Measurements from ENCODE around the gene APPL1.

DNA sequence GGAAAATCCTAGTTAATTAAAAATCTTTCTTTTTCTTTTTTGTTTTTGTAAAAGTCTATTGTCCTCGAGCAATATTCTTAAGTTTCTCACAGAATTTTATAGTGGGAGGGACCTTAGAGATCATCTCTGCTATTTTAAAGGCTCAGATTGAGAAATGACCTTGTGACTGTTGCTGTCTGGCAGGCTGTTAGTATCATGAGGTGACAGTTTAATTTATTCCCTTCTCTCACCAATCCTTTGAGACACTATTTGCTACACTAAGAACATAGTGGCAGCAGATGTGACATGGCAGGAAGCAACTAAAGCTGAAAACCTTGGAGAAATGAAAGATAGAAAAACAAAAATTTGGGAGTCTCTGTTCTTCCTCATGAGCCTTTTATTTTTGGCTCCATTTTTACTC lies 24.9 kb downstream of the APPL1 start:
- TF ChIP-seq SMC3 (IDR thresholded peaks at IDR 0.05; ENCODE audit: borderline replicate concordance, low read length), result no peak
- no peak for TF ChIP-seq MYC (IDR thresholded peaks at IDR 0.05; ENCODE audit: insufficient read depth, insufficient read length, insufficient replicate concordance, low read length, severe bottlenecking)
- no peak for TF ChIP-seq CTCF (IDR thresholded peaks at IDR 0.05 in 2 of 3, conservative IDR thresholded peaks at IDR 0.05 in 1 of 3; ENCODE audit: control insufficient read depth in 2 of 3, extremely low read depth in 1 of 3, insufficient read depth in 1 of 3, low read depth in 3 of 3, low read length in 3 of 3)
- TF ChIP-seq SREBF2 (IDR thresholded peaks at IDR 0.05; ENCODE audit: low read length), result no peak
- no peak for TF ChIP-seq DPF2 (IDR thresholded peaks at IDR 0.05)
- TF ChIP-seq, protein P1, sequence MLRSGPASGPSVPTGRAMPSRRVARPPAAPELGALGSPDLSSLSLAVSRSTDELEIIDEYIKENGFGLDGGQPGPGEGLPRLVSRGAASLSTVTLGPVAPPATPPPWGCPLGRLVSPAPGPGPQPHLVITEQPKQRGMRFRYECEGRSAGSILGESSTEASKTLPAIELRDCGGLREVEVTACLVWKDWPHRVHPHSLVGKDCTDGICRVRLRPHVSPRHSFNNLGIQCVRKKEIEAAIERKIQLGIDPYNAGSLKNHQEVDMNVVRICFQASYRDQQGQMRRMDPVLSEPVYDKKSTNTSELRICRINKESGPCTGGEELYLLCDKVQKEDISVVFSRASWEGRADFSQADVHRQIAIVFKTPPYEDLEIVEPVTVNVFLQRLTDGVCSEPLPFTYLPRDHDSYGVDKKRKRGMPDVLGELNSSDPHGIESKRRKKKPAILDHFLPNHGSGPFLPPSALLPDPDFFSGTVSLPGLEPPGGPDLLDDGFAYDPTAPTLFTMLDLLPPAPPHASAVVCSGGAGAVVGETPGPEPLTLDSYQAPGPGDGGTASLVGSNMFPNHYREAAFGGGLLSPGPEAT (IDR thresholded peaks at IDR 0.05; ENCODE audit: low read depth), result no peak

All from GM12878 (cell line).